SK-N-SH (cell line): ENCODE data around the gene PFDN1. TPM values are rescaled to one million over a fixed set of nuclear protein-coding genes. Genes with fewer than 3 reads are reported as not detected.

ENCODE experiments used
- CTCF ChIA-PET: fragments of 300-600, 350-600 bp; formaldehyde crosslinking; extraction: SDS; loops from one replicate; lab custom pipeline; 2021; lab: Yijun Ruan, JAX
- POLR2A ChIA-PET: fragments of 350-600 bp; sonication (Branson Sonifier 250); formaldehyde crosslinking; extraction: SDS; loops from one replicate; lab custom pipeline; 2020; ENCODE audit warnings: antibody characterized with exemption, inconsistent platforms; lab: Yijun Ruan, JAX
- DNase-seq: peaks from one replicate; pipeline ENCODE4 v3.0.0; 2012
- H2AFZ ChIP-seq: fragments of 200-600 bp; sonication (generic); 2 replicates; pipeline ENCODE4 v1.8.1; 2016; ENCODE audit warnings: antibody characterized with exemption, mild to moderate bottlenecking, low read depth
- H3F3A ChIP-seq: fragments of 200-600 bp; sonication (generic); replicated peaks from 2 replicates; pipeline ENCODE3; 2016; ENCODE audit warnings: antibody characterized with exemption, mild to moderate bottlenecking; ENCODE audit not compliant: insufficient read depth
- H3K27ac ChIP-seq, 2 experiments: fragments of 200-500 bp in 1 of 2; fragments of 200-600 bp in 1 of 2; sonication (Bioruptor generic) in 1 of 2; sonication (generic), shearing (Covaris generic) in 1 of 2; 2 replicates each; pipeline versions ENCODE4 v1.5.1 to v1.6.1; 2014 to 2016; ENCODE audit warnings: low read depth in 2 of 2, inconsistent platforms in 1 of 2, low read length in 1 of 2, mild to moderate bottlenecking in 1 of 2, mixed read lengths in 1 of 2
- H3K27me3 ChIP-seq: fragments of 200-600 bp; sonication (generic), shearing (Covaris generic); 2 replicates; pipeline ENCODE4 v1.6.1; 2016; ENCODE audit warnings: mixed run types; ENCODE audit not compliant: insufficient read depth
- H3K36me3 ChIP-seq, 2 experiments: fragments of 200-500 bp in 1 of 2; fragments of 200-600 bp in 1 of 2; sonication (Bioruptor generic) in 1 of 2; sonication (generic) in 1 of 2; replicated peaks in 1 of 2; 2 replicates each; pipeline versions ENCODE3 to v1.5.1; 2014 to 2016; ENCODE audit warnings: low read length in 1 of 2, mild to moderate bottlenecking in 1 of 2; ENCODE audit not compliant: insufficient read depth in 2 of 2, control insufficient read depth in 1 of 2
- H3K4me1 ChIP-seq, 2 experiments: fragments of 200-500 bp in 1 of 2; fragments of 200-600 bp in 1 of 2; sonication (Bioruptor generic) in 1 of 2; sonication (generic), shearing (Covaris generic) in 1 of 2; 2 replicates each; pipeline versions ENCODE4 v1.5.1 to v1.6.1; 2014 to 2016; ENCODE audit warnings: low read depth in 1 of 2, low read length in 1 of 2, mixed run types in 1 of 2; ENCODE audit not compliant: insufficient read depth in 2 of 2, control insufficient read depth in 1 of 2
- H3K4me2 ChIP-seq: fragments of 200-600 bp; sonication (generic), shearing (Covaris generic); 2 replicates; pipeline ENCODE4 v1.6.1; 2017; ENCODE audit warnings: mixed run types
- H3K4me3 ChIP-seq, 2 experiments: fragments of 200-500 bp in 1 of 2; fragments of 200-600 bp in 1 of 2; sonication (Bioruptor generic) in 1 of 2; sonication (generic), shearing (Covaris generic) in 1 of 2; 2 replicates each; pipeline versions ENCODE4 v1.5.1 to v1.8.1; 2014 to 2016; ENCODE audit warnings: low read depth in 2 of 2, inconsistent platforms in 1 of 2, low read length in 1 of 2, mild to moderate bottlenecking in 1 of 2, mixed read lengths in 1 of 2, moderate library complexity in 1 of 2
- H3K79me2 ChIP-seq: fragments of 200-600 bp; sonication (generic); 2 replicates; pipeline ENCODE4 v1.8.1; 2017; ENCODE audit warnings: mild to moderate bottlenecking; ENCODE audit not compliant: insufficient read depth
- H3K9ac ChIP-seq: fragments of 200-600 bp; sonication (generic); 2 replicates; pipeline ENCODE4 v1.6.1; 2017; ENCODE audit warnings: mixed run types
- H3K9me2 ChIP-seq: fragments of 200-600 bp; sonication (generic); 2 replicates; pipeline ENCODE4 v1.6.1; 2017; ENCODE audit warnings: mixed run types
- H3K9me3 ChIP-seq: fragments of 200-600 bp; sonication (generic); 2 replicates; pipeline ENCODE4 v1.6.1; 2017; ENCODE audit warnings: mixed run types, mild to moderate bottlenecking, moderate library complexity
- H4K20me1 ChIP-seq: fragments of 200-600 bp; sonication (generic); 2 replicates; pipeline ENCODE4 v1.6.1; 2017; ENCODE audit warnings: mild to moderate bottlenecking, mixed run types; ENCODE audit not compliant: insufficient read depth
- CHD2 ChIP-seq: fragments of 150-350 bp; IDR thresholded peaks from 2 replicates; pipeline ENCODE4 v1.6.1; 2018; ENCODE audit warnings: low read length; ENCODE audit not compliant: partially characterized antibody
- FOSL2 ChIP-seq: IDR thresholded peaks from 2 replicates; pipeline ENCODE4 v1.4.0; 2012; ENCODE audit warnings: low read depth, mild to moderate bottlenecking, moderate library complexity, borderline replicate concordance
- FOXM1 ChIP-seq: IDR thresholded peaks from 2 replicates; pipeline ENCODE4 v1.4.0; 2012; ENCODE audit warnings: low read depth, mild to moderate bottlenecking
- GABPA ChIP-seq: IDR thresholded peaks from 2 replicates; pipeline ENCODE4 v1.4.0; 2012; ENCODE audit warnings: low read depth, mild to moderate bottlenecking
- GATA2 ChIP-seq: sonication (generic); formaldehyde crosslinking; IDR thresholded peaks from 2 replicates; pipeline ENCODE4 v1.5.0; 2020; ENCODE audit warnings: mild to moderate bottlenecking, missing genetic modification reagents
- IRF3 ChIP-seq: fragments of 150-350 bp; IDR thresholded peaks from 2 replicates; pipeline ENCODE4 v1.6.1; 2016; ENCODE audit warnings: mild to moderate bottlenecking, low read depth, low read length
- JUND ChIP-seq: IDR thresholded peaks from 2 replicates; pipeline ENCODE4 v1.4.0; 2012
- MAX ChIP-seq: IDR thresholded peaks from 2 replicates; pipeline ENCODE4 v1.4.0; 2012; ENCODE audit warnings: low read depth
- MEF2A ChIP-seq: IDR thresholded peaks from 2 replicates; pipeline ENCODE4 v1.4.0; 2012; ENCODE audit warnings: low read depth, borderline replicate concordance
- MXI1 ChIP-seq: IDR thresholded peaks from 2 replicates; pipeline ENCODE4 v1.6.1; 2012; ENCODE audit warnings: mild to moderate bottlenecking, low read depth, low read length, improper control_type of control experiment
- POLR2AphosphoS5 ChIP-seq: IDR thresholded peaks from 2 replicates; pipeline ENCODE4 v1.6.1; 2012; ENCODE audit warnings: low read depth, low read length
- RAD21 ChIP-seq: IDR thresholded peaks from 2 replicates; pipeline ENCODE4 v1.6.1; 2012; ENCODE audit warnings: mild to moderate bottlenecking, low read length
- RFX5 ChIP-seq: IDR thresholded peaks from 2 replicates; pipeline ENCODE4 v1.6.1; 2012; ENCODE audit warnings: mild to moderate bottlenecking, improper control_type of control experiment, low read length
- SIN3A ChIP-seq: IDR thresholded peaks from 2 replicates; pipeline ENCODE4 v1.6.1; 2012; ENCODE audit warnings: low read depth, mild to moderate bottlenecking, low read length, moderate library complexity, borderline replicate concordance
- SMC3 ChIP-seq: IDR thresholded peaks from 2 replicates; pipeline ENCODE4 v1.6.1; 2012; ENCODE audit warnings: low read depth, low read length, improper control_type of control experiment
- TAF1 ChIP-seq: IDR thresholded peaks from 2 replicates; pipeline ENCODE4 v1.6.1; 2012; ENCODE audit warnings: low read depth, mild to moderate bottlenecking, low read length, moderate library complexity, borderline replicate concordance
- TCF12 ChIP-seq: IDR thresholded peaks from 2 replicates; pipeline ENCODE4 v1.4.0; 2012
- TEAD4 ChIP-seq: IDR thresholded peaks from 2 replicates; pipeline ENCODE4 v1.4.0; 2012; ENCODE audit warnings: mild to moderate bottlenecking, borderline replicate concordance; ENCODE audit not compliant: insufficient read depth
- YY1 ChIP-seq: IDR thresholded peaks from 2 replicates; pipeline ENCODE4 v1.4.0; 2012; ENCODE audit warnings: low read depth, mild to moderate bottlenecking
- WGBS: methylation state at CpG from one replicate; pipeline ENCODE4 v1.1.6; 2017; ENCODE audit warnings: low lambda C conversion rate; 5-methylcytosine and 5-hydroxymethylcytosine counted together
- polyA plus RNA-seq, 3 experiments: library from polyadenylated mRNA; depleted of rRNA; stranded (reverse); fragments of >200 nt; gene quantifications; 2 replicates each; pipeline ENCODE4 v1.2.3, GENCODE V29; 2012
- TF ChIP-seq, protein P1 (sequence below): IDR thresholded peaks from 2 replicates; pipeline ENCODE4 v1.4.0; 2012; ENCODE audit warnings: low read depth, borderline replicate concordance
- TF ChIP-seq, protein P2 (sequence below): fragments of 150-350 bp; IDR thresholded peaks from 2 replicates; pipeline ENCODE4 v1.6.1; 2017; ENCODE audit warnings: antibody characterized with exemption, low read length, low read depth, borderline replicate concordance
- TF ChIP-seq, protein P3 (sequence below): IDR thresholded peaks from 2 replicates; pipeline ENCODE4 v1.4.0; 2012; ENCODE audit warnings: low read depth, borderline replicate concordance

Gene PFDN1
- polyA plus RNA-seq, 1 of the 3 experiments (the other 2 are of a cell fraction), result 55.2 TPM

DNA sequence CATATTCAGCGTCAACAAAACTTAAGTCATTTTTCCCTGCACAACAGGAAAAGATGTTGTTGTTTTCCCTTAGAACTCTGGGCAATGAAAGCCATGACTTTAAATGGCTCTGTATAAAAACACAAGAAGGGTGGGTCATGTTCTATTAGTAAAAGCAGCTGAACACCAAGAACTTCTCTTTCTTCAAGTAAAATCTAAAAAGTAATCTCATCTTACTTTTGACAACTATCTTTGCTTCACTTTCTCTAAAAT is 9.1 kb downstream of the PFDN1 start:
- whole genome bisulfite sequencing, result 90% methylated on average over 1 of the region's 1 CpG
- no peak overlapping the region for H3K9ac ChIP-seq
- TF ChIP-seq MXI1 (no peak), JUND (no peak), TAF1 (no peak), GABPA (no peak), SIN3A (no peak), RAD21 (no peak), RFX5 (no peak), POLR2AphosphoS5 (no peak), GATA2 (no peak), TCF12 (no peak), MEF2A (no peak)
- TF ChIP-seq, protein P1, sequence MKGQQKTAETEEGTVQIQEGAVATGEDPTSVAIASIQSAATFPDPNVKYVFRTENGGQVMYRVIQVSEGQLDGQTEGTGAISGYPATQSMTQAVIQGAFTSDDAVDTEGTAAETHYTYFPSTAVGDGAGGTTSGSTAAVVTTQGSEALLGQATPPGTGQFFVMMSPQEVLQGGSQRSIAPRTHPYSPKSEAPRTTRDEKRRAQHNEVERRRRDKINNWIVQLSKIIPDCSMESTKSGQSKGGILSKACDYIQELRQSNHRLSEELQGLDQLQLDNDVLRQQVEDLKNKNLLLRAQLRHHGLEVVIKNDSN, result no peak
- DNase-seq, result no peak
- peaks cover 81% of the 10 kb centered on the region for H3K79me2 ChIP-seq
- H3K27me3 ChIP-seq, result no peaks in the 10 kb centered on the region
- peaks cover 0 to 1% of the 10 kb centered on the region in 2 experiments for H3K36me3 ChIP-seq
- CTCF ChIA-PET, result no interaction called here
- no peak overlapping the region for H2AFZ ChIP-seq
- POLR2A ChIA-PET, result no interaction called here
- peaks cover 52% of the 10 kb centered on the region for H3F3A ChIP-seq
- H3K27ac ChIP-seq, result peak overlapping the region in 1 of 2 experiments; percentile 86; a peak in 1 of 4 replicates
- no peaks in the 10 kb centered on the region for H3K9me3 ChIP-seq
- no peaks in the 10 kb centered on the region for H3K9me2 ChIP-seq
- no peak overlapping the region for H3K4me2 ChIP-seq
- no peak overlapping the region for H3K4me3 ChIP-seq
- peaks cover 4% of the 10 kb centered on the region; the same call in 1 of the 2 replicates for H4K20me1 ChIP-seq
- peaks cover 0 to 58% of the 10 kb centered on the region in 2 experiments; a peak in 3 of 4 replicates for H3K4me1 ChIP-seq

- H3K36me3 ChIP-seq, result no peaks in the 10 kb centered on the region
- peaks cover 47% of the 10 kb centered on the region for H3F3A ChIP-seq
- H3K79me2 ChIP-seq, result peaks cover 86% of the 10 kb centered on the region
- no peak for DNase-seq
- no peaks in the 10 kb centered on the region for H3K27me3 ChIP-seq
- peak overlapping the region; percentile 29; the same call in 1 of the 2 replicates for H3K4me2 ChIP-seq
- WGBS, result 72% methylated on average over 4 of the region's 4 CpGs
- no peaks in the 10 kb centered on the region for H3K9me2 ChIP-seq
- POLR2A ChIA-PET, result no interaction called here
- H4K20me1 ChIP-seq, result peaks cover 4% of the 10 kb centered on the region; the same call in 1 of the 2 replicates
- CTCF ChIA-PET, result interaction anchor here (1.2 to 1.5 kb wide), 2 partner anchors 9 to 49 kb away, joined by 3 to 6 read pairs; partner anchors contain the start of gene PFDN1
- peaks cover 0 to 53% of the 10 kb centered on the region in 2 experiments; a peak in 3 of 4 replicates for H3K4me1 ChIP-seq
- TF ChIP-seq, protein P2, sequence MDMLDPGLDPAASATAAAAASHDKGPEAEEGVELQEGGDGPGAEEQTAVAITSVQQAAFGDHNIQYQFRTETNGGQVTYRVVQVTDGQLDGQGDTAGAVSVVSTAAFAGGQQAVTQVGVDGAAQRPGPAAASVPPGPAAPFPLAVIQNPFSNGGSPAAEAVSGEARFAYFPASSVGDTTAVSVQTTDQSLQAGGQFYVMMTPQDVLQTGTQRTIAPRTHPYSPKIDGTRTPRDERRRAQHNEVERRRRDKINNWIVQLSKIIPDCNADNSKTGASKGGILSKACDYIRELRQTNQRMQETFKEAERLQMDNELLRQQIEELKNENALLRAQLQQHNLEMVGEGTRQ, result no peak
- TF ChIP-seq YY1 (no peak), SIN3A (no peak), SMC3 (no peak), FOXM1 (no peak), FOSL2 (no peak), TEAD4 (no peak), CHD2 (no peak), TAF1 (no peak), IRF3 (no peak), MAX (no peak), RFX5 (no peak), GABPA (no peak)
- TF ChIP-seq, protein P3, sequence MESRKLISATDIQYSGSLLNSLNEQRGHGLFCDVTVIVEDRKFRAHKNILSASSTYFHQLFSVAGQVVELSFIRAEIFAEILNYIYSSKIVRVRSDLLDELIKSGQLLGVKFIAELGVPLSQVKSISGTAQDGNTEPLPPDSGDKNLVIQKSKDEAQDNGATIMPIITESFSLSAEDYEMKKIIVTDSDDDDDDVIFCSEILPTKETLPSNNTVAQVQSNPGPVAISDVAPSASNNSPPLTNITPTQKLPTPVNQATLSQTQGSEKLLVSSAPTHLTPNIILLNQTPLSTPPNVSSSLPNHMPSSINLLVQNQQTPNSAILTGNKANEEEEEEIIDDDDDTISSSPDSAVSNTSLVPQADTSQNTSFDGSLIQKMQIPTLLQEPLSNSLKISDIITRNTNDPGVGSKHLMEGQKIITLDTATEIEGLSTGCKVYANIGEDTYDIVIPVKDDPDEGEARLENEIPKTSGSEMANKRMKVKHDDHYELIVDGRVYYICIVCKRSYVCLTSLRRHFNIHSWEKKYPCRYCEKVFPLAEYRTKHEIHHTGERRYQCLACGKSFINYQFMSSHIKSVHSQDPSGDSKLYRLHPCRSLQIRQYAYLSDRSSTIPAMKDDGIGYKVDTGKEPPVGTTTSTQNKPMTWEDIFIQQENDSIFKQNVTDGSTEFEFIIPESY, result no peak
- no peak overlapping the region for H2AFZ ChIP-seq
- H3K9ac ChIP-seq, result peak overlapping the region; percentile 37; the same call in 1 of the 2 replicates
- no peak overlapping the region for H3K4me3 ChIP-seq
- no peaks in the 10 kb centered on the region for H3K9me3 ChIP-seq
- peak overlapping the region in 1 of 2 experiments; percentile 86; a peak in 2 of 4 replicates for H3K27ac ChIP-seq
Observed at GRCh38 chr5:140293091-140293848, 9.6 kb downstream of the PFDN1 start.
